NCI-H226 (cell line): ENCODE results near the gene MLN.
A peak's percentile ranks its signal among the peaks of the same experiment; 100 is the strongest.

ENCODE experiments used
- DNase-seq: peaks from one replicate; pipeline ENCODE4 v3.0.0-alpha.2; 2015

Gene MLN

DNA sequence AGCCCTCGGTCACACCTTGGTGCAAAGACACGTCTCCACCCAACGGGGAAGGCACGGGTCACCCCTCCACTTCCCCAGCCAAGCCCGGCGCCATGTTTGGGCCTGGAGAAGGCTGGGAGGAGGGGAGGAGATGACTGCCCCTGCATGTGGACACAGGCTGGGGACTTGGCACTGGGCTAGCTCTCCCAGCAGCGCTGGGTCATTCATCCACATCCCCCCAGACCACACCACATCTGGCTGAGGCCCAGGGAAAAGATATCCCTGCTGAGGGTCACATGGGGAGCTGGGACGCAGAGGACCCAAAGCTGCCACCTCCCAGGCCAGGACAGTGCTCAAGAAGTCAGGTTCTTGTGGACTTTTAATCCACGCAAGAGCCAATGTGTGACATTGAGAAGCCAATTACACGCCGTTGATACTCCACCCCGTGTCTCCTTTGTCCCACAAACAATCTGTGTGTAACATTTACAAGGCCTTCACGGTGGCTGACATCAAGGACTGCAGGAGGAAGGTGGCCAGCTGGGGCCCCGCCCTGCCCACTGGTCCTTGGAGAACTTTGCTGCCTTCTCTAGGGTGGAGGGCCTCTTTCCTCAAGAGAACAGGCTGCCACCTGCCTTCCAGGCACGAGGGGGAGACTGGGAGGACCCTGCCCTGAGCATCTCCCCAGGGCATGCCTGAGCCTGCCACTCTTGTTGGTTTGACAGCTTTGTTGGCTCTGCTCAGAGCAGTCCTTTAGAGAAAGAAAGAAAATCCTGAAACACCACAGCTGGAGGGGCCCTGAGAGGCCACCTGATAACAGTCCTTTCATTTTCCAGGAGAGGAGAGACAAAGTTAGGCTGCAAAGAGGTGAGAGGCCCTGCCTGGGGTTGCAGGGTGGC, 51.8 kb downstream of the MLN start:
- no peak for DNase-seq

DNA sequence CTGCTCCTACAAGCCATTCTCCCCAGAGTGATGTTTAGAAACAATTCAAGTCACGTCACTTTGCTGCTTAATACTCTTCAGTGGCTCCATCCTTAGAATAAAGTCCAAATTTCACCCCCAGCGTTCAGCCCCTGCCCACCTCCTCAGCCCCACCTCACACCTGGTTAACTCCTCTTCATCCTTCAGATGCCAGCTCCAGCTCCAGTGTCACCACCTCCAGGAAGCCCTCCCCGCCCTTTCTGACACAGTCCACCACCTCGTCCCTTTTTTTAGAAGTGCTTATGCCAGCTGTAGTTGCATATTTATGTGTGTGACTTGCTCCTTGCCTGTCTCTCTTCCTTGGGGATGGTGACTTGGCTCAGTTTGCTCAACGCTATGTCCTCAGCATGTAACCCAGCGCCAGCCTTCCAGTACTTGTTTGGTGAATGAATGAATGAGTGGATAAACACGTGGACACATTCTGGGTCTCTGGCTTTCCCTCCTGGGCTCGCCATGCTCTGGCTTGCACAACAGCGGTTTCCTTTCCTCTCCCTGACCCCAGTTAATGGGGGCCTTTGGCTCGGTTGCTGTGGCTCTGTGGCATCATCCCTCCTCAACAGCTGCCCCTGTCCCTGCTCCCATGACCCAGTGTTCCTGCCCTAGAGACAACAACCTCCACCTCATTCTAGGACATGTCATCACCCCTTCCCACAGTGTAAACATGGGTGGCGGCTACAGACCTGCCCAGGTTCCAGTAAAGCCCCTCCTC, 53.4 kb downstream of the MLN start:
- DNase-seq = no peak

DNA sequence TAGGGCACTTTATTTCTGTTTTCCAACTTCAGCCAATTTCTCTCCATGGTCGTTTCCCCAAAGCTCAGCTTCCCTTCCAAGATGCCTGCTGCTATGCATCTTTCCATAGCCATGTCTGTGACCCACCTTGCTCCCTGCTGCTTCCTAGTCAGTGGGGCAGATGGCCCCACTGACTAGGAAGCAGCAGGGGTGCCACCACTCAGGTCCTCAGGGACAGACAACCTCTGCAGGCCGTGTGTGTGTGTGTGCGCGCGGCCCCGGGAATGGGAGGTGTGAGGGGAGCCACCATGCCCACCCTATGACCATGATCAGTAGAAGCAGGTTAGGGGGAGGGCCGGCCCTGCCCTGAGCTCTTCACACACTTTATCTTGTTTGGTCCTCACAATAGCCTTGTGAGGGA, 54.4 kb downstream of the MLN start:
- DNase-seq = no peak

DNA sequence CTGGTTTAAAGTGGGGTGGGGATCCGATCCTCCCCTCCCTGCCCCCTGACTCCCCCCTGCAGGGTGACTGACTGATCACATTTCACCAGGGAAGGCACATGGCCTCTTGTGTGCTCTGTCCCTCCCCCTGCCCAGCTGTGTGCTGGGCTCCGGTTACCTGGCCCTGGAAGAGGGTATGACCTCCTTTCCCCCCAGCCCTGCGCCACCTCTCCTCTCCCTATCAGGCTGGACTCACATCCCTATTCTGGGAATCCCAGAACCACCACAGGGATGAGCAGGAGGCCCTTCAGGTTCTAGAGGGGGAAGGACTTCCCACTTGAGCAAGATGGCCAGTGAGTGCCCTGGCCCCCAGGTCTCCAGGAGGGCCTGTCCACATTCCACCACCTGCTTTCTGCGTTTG, 55.0 kb downstream of the MLN start:
- DNase-seq = no peak

DNA sequence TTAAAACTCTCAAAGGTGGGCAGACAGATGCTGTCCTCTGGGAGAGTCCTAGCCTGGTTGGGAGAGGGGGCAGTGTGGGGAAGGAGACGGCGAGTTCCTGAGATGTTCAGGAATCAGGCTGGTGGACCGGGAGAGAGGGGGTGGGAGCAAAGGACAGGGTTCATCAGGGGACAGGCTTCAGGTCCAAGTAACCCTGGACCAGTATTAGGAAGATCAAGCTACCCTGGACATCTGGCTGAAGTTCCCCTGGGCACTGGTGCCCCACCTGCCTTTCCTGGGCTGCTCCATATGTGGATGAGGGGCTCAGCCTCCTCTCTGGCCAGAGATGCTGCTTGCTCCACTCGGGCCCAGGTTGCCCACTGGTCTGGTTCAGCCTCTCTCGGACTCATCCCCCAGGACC, 56.0 kb downstream of the MLN start:
- no peak for DNase-seq

DNA sequence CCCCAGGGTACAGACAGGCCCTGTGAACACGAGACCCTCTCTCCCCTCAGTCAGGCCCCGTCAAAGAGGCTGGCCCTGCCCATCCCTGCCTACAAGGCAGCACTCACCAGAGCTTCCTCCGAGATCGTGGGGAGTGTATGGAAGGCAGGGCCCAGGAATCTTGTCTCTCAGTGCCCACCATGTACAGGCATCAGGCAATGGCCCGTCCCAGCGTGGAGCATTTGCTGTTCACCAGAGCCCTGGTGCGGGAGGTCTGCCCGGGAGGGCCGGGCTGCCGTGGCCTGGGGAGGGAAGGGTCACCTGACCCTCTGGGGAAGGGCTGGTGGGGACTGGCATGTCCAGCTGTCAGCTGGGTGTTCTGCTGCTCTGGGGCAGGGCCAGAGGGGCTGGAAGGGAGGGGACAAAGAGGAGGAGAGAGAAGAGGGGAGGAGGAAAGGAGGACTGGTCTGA, 57.1 kb downstream of the MLN start, which contains the start of gene IP6K3:
TSS of gene IP6K3 (minus strand) at position 255 of the 450 bp plus-strand sequence. CDS start 11,429 bp downstream, outside the sequence.
- DNase-seq = peak; percentile 30

DNA sequence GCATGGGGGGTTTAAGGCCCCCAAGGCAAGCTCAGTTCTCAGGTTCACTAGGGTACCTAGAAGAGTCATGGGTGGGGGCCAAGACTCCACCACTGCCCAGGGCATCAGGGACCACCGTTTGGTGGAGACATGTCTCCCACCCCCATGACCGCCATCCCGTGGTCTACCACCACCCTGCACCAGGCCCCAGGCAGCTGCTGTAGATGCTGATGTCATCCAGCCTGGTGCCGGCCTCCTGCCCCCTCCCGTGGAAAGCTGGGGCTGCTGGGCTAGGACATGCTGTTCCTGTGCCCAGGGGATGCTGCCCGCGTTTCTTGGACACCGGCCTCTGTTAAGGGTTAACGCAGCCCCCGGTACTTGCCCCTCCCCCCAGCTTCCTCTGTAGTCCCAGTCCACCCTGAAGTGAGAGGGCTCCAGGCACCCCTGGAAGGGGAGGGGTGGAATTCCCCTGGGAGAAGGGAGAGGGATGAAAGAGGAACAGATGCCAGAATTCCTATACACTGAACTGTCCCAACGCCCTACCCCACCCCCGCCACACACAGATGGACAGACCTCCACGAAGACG, 57.7 kb downstream of the MLN start:
- DNase-seq = peak; percentile 80

DNA sequence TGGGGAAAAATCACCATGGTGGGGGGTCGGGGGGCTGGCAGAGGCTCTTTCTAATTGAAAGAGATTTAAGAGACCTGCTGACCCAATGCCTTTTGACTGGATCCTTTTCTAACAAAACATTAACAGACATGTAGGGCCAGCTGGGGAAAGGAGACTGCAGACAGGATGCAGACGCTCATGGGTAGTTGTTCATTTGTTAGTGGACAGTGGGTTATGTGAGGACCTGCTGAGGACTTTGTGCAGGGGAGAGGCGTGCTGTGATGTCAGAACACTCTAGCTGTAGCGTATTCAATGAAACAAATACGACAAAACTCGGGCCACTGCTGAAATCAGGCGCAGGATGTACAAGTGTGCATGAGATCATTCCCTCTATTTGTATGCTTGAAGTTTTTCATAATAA, 58.3 kb downstream of the MLN start:
- DNase-seq = no peak

DNA sequence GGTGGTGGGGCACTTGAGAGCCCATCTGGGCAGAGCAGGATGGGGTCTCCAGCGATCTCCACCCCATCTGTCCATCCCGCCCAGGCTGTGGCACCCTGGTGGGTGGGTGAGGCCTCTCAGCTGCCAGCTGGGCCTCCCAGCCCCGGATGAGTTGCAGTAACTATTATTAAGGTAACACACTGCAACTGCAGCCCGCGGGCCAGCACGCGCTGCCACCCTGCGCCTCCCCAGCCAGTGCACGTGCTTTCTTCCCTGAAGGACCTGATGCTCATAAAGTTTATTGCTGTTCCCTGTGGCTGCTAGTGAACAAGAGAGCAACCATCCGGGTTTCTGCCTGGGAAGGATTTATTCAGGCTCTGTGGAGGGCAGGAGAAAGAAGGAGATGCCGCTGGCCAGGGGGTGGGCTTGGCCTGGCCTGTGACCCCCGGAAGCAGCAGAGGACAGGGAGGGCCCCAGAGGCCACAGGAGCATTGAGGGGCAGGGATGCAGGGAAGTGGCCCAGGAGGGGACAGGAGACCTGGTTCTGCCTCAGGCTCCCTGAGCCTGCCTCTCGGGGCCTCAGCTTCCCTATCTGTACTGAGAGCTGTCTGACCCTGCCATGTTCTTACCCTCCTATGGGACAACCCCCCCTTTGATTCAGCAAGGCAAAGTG, 58.8 kb downstream of the MLN start:
- DNase-seq = no peak
